Endothelial cell of umbilical vein (primary cell): ENCODE data around the gene AADAT. TPM values are rescaled to one million over a fixed set of nuclear protein-coding genes. Genes with fewer than 3 reads are reported as not detected.

Source experiments
- BruUV-seq: library from RNA; stranded (reverse); fragments of 400-500 nt; replicated peaks from 2 replicates; lab custom pipeline; 2021; lab: Mats Ljungman, UMichigan
- CTCF ChIA-PET: fragments of 300-600, 350-600 bp; sonication (Branson Sonifier 250); formaldehyde crosslinking; loops from one replicate; lab custom pipeline; 2021; ENCODE audit warnings: antibody characterized with exemption, inconsistent platforms; lab: Charles Lee
- POLR2A ChIA-PET: fragments of 300-600, 350-600 bp; sonication (Branson Sonifier 250); formaldehyde crosslinking; loops from one replicate; lab custom pipeline; 2021; ENCODE audit warnings: antibody characterized with exemption, inconsistent platforms; lab: Charles Lee
- DNase-seq: peaks from one replicate; pipeline ENCODE4 v3.0.0-alpha.2; 2011; ENCODE audit warnings: low read depth, low spot score
- FAIRE-seq: peaks from 2 replicates; lab custom pipeline; 2011; peaks lifted over from hg19 to GRCh38; lab: Jason Lieb, UNC
- H2AFZ ChIP-seq: 2 replicates; pipeline ENCODE4 v1.6.0; 2012; ENCODE audit warnings: low read depth, low read length, control low read depth, inconsistent platforms
- H3K27ac ChIP-seq: 2 replicates; pipeline ENCODE4 v1.5.1; 2011; ENCODE audit warnings: low read depth, mild to moderate bottlenecking, control low read depth, low read length, moderate library complexity; ENCODE audit not compliant: insufficient read depth
- H3K27me3 ChIP-seq, 2 experiments: 2 replicates each; pipeline versions ENCODE4 v1.6.0 to v1.6.1; 2011; ENCODE audit warnings: low read length in 2 of 2, mixed read lengths in 1 of 2; ENCODE audit not compliant: control insufficient read depth in 2 of 2, insufficient read depth in 2 of 2
- H3K36me3 ChIP-seq, 2 experiments: 2 replicates in 1 of 2; 3 replicates in 1 of 2; pipeline ENCODE4 v1.5.1; 2011; ENCODE audit warnings: low read length in 2 of 2, mild to moderate bottlenecking in 1 of 2, moderate library complexity in 1 of 2; ENCODE audit not compliant: control insufficient read depth in 2 of 2, insufficient read depth in 2 of 2; ENCODE audit errors: extremely low read depth in 1 of 2
- H3K4me1 ChIP-seq: 3 replicates; pipeline ENCODE4 v1.5.1; 2011; ENCODE audit warnings: mild to moderate bottlenecking, low read length; ENCODE audit not compliant: control insufficient read depth, insufficient read depth; ENCODE audit errors: extremely low read depth
- H3K4me2 ChIP-seq: 2 replicates; pipeline ENCODE4 v1.6.1; 2011; ENCODE audit warnings: low read length, control low read depth, mixed read lengths; ENCODE audit not compliant: insufficient read depth
- H3K4me3 ChIP-seq, 3 experiments: fragments of 200-600 bp in 1 of 3; sonication (generic), shearing (Covaris generic) in 1 of 3; replicated peaks in 1 of 3; 2 replicates each; pipeline ENCODE4 v1.5.1; 2011 to 2016; ENCODE audit warnings: control low read depth in 3 of 3, low read length in 3 of 3, mild to moderate bottlenecking in 2 of 3, inconsistent platforms in 1 of 3, low read depth in 1 of 3, moderate library complexity in 1 of 3; ENCODE audit not compliant: insufficient read depth in 1 of 3
- H3K79me2 ChIP-seq: 2 replicates; pipeline ENCODE4 v1.6.0; 2012; ENCODE audit warnings: low read length, inconsistent platforms; ENCODE audit not compliant: control insufficient read depth, insufficient read depth
- H3K9ac ChIP-seq: replicated peaks from 2 replicates; pipeline ENCODE3; 2011; ENCODE audit warnings: low read length, control low read depth; ENCODE audit not compliant: insufficient read depth; ENCODE audit errors: extremely low read depth
- H3K9me1 ChIP-seq: replicated peaks from 3 replicates; pipeline ENCODE4 v1.6.0; 2011; ENCODE audit warnings: mild to moderate bottlenecking, low read length; ENCODE audit not compliant: control insufficient read depth, insufficient read depth; ENCODE audit errors: extremely low read depth
- H3K9me3 ChIP-seq: replicated peaks from 2 replicates; pipeline ENCODE4 v1.5.1; 2012; ENCODE audit warnings: low read length, inconsistent platforms; ENCODE audit not compliant: control insufficient read depth, insufficient read depth
- H4K20me1 ChIP-seq: replicated peaks from 2 replicates; pipeline ENCODE3; 2011; ENCODE audit warnings: mild to moderate bottlenecking, low read length; ENCODE audit not compliant: control insufficient read depth, insufficient read depth; ENCODE audit errors: extremely low read depth
- EZH2 ChIP-seq: IDR thresholded peaks from 2 replicates; pipeline ENCODE4 v1.6.1; 2012; ENCODE audit warnings: borderline replicate concordance, low read depth, mild to moderate bottlenecking, moderate library complexity, low read length, inconsistent platforms; ENCODE audit not compliant: severe bottlenecking
- FOS ChIP-seq: IDR thresholded peaks from 2 replicates; pipeline ENCODE4 v1.6.1; 2011; ENCODE audit warnings: mild to moderate bottlenecking, low read length, moderate library complexity, borderline replicate concordance; ENCODE audit not compliant: insufficient read depth
- GATA2 ChIP-seq: IDR thresholded peaks from 2 replicates; pipeline ENCODE4 v1.7.0; 2011; ENCODE audit warnings: low read depth, mild to moderate bottlenecking, moderate library complexity, mixed read lengths, low read length; ENCODE audit not compliant: insufficient read length, insufficient read depth
- MAX ChIP-seq: IDR thresholded peaks from 2 replicates; pipeline ENCODE4 v1.6.1; 2011; ENCODE audit not compliant: insufficient read depth, insufficient read length
- MYC ChIP-seq: IDR thresholded peaks from one replicate; pipeline ENCODE4 v1.6.1; 2011; ENCODE audit warnings: mild to moderate bottlenecking, low read depth, low read length
- POLR2A ChIP-seq: IDR thresholded peaks from 2 replicates; pipeline ENCODE4 v1.6.1; 2012; ENCODE audit warnings: low read depth, mild to moderate bottlenecking, control low read depth, low read length
- POLR2AphosphoS5 ChIP-seq: IDR thresholded peaks from 2 replicates; pipeline ENCODE4 v1.6.1; 2012; ENCODE audit warnings: low read depth, mild to moderate bottlenecking, control low read depth, low read length, moderate library complexity; ENCODE audit not compliant: insufficient read depth
- dilution Hi-C: fragments of 300-500 bp; cut with MboI; formaldehyde crosslinking; loops from one replicate; pipeline ENCODE4 v1.15.0; 2019; ENCODE audit warnings: low sequenced_read_pairs; ENCODE audit not compliant: extremely low pct_ligation_motif_present
- intact Hi-C: fragments of 100-400 bp; cut with micrococcal nuclease; formaldehyde crosslinking; loops from one replicate; pipeline ENCODE4 v1.10.0; 2022
- polyA plus RNA-seq, 4 experiments: library from polyadenylated mRNA; depleted of rRNA in 3 of 4; stranded (reverse) in 3 of 4; unstranded in 1 of 4; fragments of >200 nt; gene quantifications; 2 replicates each; pipeline versions ENCODE4 v1.2.1 to v1.2.3, GENCODE V29; 2011 to 2012; ENCODE audit warnings: missing spikeins in 1 of 4
- total RNA-seq: library from RNA; stranded (reverse); gene quantifications from 2 replicates; pipeline ENCODE4 v1.2.3, GENCODE V29; 2021
- TF ChIP-seq, protein P1 (sequence below), 2 donors: IDR thresholded peaks; 1 replicate in 1 of 2; 2 replicates in 1 of 2; pipeline ENCODE4 v1.5.1; 2011; ENCODE audit warnings: low read length in 2 of 2, mild to moderate bottlenecking in 2 of 2, moderate library complexity in 2 of 2, control low read depth in 1 of 2, inconsistent platforms in 1 of 2, low read depth in 1 of 2; ENCODE audit not compliant: insufficient read depth in 1 of 2; ENCODE audit errors: extremely low read depth in 1 of 2

The AADAT gene
- total and polyA plus RNA-seq, 2 donors (not counting 3 experiments of a cell fraction or from before 2014, with no cell fraction given): 1.8 to 2.5 TPM

DNA sequence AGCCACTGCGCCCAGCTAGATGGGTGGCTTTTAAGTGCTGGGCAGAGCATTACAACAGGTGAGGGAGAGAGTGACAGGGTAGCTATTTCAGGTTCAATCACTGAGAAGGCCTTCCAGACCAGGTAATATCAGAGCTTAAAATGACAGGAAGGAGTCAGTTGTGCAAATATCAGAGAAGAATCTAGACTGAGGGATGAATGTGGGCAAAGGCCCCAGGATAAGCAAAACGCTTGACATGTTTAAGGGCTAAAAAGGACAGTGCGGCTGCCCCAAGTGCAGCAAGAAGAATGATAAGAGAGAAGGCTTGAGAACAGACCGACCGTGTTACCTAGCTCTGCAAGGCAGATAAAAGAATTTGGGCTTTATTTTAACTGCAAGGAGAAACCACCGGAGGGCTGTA, 18.6 kb downstream of the AADAT start:
- TF ChIP-seq EZH2: no peak
- TF ChIP-seq POLR2A: no peak
- TF ChIP-seq POLR2AphosphoS5: no peak
- TF ChIP-seq, protein P1, sequence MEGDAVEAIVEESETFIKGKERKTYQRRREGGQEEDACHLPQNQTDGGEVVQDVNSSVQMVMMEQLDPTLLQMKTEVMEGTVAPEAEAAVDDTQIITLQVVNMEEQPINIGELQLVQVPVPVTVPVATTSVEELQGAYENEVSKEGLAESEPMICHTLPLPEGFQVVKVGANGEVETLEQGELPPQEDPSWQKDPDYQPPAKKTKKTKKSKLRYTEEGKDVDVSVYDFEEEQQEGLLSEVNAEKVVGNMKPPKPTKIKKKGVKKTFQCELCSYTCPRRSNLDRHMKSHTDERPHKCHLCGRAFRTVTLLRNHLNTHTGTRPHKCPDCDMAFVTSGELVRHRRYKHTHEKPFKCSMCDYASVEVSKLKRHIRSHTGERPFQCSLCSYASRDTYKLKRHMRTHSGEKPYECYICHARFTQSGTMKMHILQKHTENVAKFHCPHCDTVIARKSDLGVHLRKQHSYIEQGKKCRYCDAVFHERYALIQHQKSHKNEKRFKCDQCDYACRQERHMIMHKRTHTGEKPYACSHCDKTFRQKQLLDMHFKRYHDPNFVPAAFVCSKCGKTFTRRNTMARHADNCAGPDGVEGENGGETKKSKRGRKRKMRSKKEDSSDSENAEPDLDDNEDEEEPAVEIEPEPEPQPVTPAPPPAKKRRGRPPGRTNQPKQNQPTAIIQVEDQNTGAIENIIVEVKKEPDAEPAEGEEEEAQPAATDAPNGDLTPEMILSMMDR (IDR thresholded peaks at IDR 0.05; ENCODE audit: extremely low read depth in 1 of 2, insufficient read depth in 1 of 2, low read depth in 1 of 2, low read length in 2 of 2): no peak
- TF ChIP-seq FOS: no peak
- no peak for TF ChIP-seq MAX
- TF ChIP-seq GATA2: no peak
- TF ChIP-seq MYC: no peak
- intact Hi-C loops: no loop called here
- H3K4me1 ChIP-seq: no peaks in the 10 kb centered on the region
- no peaks in the 10 kb centered on the region for H4K20me1 ChIP-seq
- no peaks in the 10 kb centered on the region for H3K79me2 ChIP-seq
- H3K9ac ChIP-seq: no peak overlapping the region
- CTCF ChIA-PET: no interaction called here
- FAIRE-seq (no peak), DNase-seq (no peak)
- H3K27me3 ChIP-seq: no peaks in the 10 kb centered on the region
- POLR2A ChIA-PET: no interaction called here
- no peak overlapping the region for H3K4me2 ChIP-seq
- no peak overlapping the region for H2AFZ ChIP-seq
- no peaks in the 10 kb centered on the region for H3K36me3 ChIP-seq
- dilution Hi-C loops: no loop called here
- no peaks in the 10 kb centered on the region for H3K9me3 ChIP-seq
- no peak overlapping the region for H3K4me3 ChIP-seq
- no peaks in the 10 kb centered on the region for H3K9me1 ChIP-seq
- BruUV-seq: no TSS peak
- H3K27ac ChIP-seq: no peak overlapping the region
